ENCODE results near the gene RNF145.
"Not testable (repeated sequence)": the region's sequence is repeated elsewhere in the genome, so short reads cannot be mapped to it uniquely, and the experiment has no call there.

RNF145 gene

DNA sequence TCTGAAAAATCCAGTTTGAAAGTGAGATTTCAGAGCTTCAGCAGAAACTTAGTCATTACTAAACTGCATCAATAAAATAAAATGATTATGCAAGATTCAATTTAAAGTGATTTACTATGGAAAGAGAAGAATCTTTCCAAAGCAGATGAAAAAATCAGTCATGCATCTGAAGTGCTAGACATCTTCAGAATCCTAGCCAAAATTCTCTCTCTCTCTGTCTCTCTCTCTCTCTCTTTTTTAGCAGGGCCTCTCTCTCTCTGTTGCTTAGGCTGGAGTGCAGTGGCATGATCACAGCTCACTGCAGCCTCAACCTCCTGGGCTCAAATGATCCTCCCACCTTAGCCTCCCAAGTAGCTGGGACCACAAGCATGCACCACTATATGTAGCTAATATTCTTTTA lies 35.5 kb upstream of the RNF145 start:
- no peak for DNase-seq (ENCODE audit: low read depth)
- TF ChIP-seq, protein P1, sequence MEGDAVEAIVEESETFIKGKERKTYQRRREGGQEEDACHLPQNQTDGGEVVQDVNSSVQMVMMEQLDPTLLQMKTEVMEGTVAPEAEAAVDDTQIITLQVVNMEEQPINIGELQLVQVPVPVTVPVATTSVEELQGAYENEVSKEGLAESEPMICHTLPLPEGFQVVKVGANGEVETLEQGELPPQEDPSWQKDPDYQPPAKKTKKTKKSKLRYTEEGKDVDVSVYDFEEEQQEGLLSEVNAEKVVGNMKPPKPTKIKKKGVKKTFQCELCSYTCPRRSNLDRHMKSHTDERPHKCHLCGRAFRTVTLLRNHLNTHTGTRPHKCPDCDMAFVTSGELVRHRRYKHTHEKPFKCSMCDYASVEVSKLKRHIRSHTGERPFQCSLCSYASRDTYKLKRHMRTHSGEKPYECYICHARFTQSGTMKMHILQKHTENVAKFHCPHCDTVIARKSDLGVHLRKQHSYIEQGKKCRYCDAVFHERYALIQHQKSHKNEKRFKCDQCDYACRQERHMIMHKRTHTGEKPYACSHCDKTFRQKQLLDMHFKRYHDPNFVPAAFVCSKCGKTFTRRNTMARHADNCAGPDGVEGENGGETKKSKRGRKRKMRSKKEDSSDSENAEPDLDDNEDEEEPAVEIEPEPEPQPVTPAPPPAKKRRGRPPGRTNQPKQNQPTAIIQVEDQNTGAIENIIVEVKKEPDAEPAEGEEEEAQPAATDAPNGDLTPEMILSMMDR (conservative IDR thresholded peaks at IDR 0.05; ENCODE audit: low read depth, low read length): no peak
- H3K4me3 ChIP-seq (ENCODE audit: low read length): no peak overlapping the region

DNA sequence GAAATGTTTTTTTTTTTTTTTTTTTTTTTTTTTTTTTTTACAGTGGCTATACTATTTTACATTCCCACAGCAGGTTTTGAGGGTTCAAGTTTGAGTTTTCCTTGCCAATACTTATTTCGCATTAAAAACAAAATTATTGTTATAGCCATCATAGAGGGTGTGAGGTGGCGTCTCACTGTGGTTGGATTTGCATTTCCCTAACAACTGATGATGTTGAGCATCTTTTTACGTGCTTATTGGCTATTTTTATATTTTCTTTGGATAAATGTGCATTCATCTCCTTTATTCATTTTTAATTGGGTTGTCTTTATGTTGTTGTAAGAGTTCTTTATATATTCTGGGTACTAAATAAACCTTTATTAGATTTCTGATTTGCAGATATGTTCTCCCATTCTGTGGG lies 34.8 kb upstream of the RNF145 start:
- DNase-seq (ENCODE audit: low read depth): no peak
- no peak overlapping the region for H3K4me3 ChIP-seq (ENCODE audit: low read length)
- TF ChIP-seq, protein P1 (conservative IDR thresholded peaks at IDR 0.05; ENCODE audit: low read depth, low read length): no peak

DNA sequence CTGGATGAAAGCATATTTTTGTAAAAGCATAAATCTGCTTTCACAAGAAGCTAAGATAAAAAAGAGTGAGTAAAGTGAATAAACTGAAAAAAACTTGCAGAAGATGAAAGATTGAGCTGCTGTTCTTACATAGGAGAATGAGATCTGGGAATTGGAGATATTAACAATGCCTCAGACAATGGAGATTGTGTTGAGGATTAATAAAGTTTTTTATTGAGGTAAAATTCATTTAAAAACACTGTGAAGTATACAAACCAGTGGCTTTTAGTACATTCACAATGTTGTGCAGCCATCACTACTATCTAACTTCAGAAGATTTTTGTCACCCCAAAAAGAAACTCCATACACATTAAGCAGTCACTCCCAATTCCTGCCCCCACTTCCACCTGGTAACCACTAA lies 34.0 kb upstream of the RNF145 start:
- DNase-seq (ENCODE audit: low read depth): no peak
- no peak overlapping the region for H3K4me3 ChIP-seq (ENCODE audit: low read length)
- TF ChIP-seq, protein P1 (conservative IDR thresholded peaks at IDR 0.05; ENCODE audit: low read depth, low read length): no peak

DNA sequence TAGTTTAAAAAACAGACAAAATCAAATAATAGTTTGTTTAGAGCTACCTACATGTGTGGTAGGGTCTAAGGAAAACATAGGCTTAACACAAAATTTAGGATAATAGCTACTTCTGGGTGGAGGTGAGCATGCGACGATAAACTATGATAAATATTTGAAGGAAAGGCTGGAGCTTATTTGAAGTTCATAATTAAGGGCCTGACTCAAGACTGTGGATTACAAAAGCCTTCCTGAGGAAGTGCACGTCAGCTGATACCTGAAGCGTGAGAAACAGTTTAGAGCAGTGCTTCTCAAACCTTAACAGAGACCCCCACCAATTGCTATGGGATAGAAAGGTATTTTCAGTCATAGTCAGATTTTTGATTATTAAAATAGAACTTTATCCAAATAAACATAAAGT lies 33.3 kb upstream of the RNF145 start:
- no peak overlapping the region for H3K4me3 ChIP-seq (ENCODE audit: low read length)
- TF ChIP-seq, protein P1 (conservative IDR thresholded peaks at IDR 0.05; ENCODE audit: low read depth, low read length): no peak
- peak; percentile 66 for DNase-seq (ENCODE audit: low read depth)

DNA sequence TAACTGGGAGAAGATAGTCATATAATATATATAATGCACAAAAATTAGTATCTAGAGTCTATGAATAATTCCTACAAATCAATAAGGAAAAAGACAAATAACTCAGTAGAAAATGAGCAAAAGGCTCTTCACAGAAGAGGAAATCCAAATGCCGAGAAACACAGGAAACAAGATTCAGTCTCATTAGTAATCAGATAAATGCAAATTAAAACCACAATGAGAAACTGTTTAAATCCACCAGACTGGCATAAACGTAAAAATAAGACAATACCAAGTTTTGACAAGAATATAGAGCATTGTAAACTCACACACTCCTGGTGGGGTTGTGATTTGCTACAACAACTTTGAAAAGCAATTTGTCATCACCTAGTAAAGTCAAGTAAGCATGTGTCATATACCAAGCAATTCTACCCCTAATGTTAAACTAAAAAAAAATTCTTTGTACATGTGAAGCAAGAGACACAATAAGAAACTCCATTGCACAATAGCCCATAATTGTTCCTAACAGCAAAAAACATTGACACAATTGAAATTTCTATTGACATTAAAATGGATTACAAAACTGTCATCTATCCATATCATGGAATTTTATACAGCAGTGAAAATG lies 32.7 kb upstream of the RNF145 start:
- TF ChIP-seq, protein P1 (conservative IDR thresholded peaks at IDR 0.05; ENCODE audit: low read depth, low read length): no peak
- DNase-seq (ENCODE audit: low read depth): no peak
- H3K4me3 ChIP-seq (ENCODE audit: low read length): no peak overlapping the region

DNA sequence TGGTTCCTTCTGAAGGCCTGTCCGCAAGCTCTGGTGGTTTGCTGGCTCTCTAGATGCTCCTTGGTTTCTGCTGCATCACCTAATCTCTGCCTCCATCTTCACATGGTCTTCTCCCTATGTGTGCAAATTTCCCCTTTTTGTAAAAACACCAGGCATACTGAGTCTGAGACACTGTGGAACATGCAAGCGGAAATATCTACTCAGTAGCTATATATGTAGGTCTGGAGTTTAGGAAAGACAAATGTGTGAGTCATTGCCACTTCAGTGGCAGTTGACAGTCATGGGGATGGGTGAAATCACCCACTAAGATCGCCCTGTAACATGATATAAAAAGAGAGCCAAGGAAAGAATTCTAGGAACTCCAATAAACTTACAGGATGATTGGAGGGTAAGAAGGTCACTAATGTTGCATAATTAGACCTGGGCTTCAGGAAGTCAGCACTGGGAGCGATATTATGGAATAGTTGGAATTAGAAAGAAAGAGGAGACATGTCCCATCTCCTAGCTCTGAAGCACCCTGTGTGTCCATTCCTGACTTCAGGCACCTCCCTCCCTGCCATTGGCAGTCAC lies 31.0 kb upstream of the RNF145 start:
- DNase-seq (ENCODE audit: low read depth): peak; percentile 81
- TF ChIP-seq, protein P1 (conservative IDR thresholded peaks at IDR 0.05; ENCODE audit: low read depth, low read length): no peak
- H3K4me3 ChIP-seq (ENCODE audit: low read length): no peak overlapping the region

DNA sequence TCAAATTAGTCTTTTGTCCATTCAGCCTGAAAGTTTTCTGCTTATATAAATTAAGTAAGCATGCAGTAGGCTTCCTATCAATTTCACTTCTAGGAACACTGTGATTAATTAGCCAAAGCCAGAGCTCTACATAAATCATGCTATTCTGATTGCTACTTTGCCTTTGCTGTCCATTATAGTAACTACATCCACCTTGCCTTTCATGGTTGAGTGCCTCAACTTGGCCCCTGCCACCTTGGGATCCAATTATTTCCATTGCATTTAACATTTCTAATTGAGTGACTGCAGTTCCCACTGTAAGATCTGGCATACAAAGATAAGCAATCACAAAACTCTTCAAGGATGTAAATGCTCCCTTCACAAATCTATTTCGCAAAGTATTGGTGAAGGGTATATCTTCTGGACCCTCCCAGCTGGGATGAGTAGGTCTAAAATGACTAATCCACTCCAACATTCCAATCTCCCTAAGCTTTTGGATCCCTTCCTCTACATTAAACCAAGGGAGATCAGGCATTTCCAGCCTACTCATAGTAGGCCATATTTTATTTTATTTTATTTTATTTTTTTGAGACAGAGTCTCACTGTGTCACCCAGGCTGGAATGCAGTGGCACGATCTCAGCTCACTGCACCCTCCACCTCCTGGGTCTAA lies 26.6 kb upstream of the RNF145 start:
- peak; percentile 46 for DNase-seq (ENCODE audit: low read depth)
- not testable (repeated sequence) for H3K4me3 ChIP-seq (ENCODE audit: low read length)
